ENCODE results near the gene CYP2C8. TPM values are rescaled to one million over a fixed set of nuclear protein-coding genes. Genes with fewer than 3 reads are reported as not detected.
"Not testable (repeated sequence)": the region's sequence is repeated elsewhere in the genome, so short reads cannot be mapped to it uniquely, and the experiment has no call there.

CYP2C8 gene
- total RNA-seq, result under 1 TPM; 0.32 to 0.57 TPM
- long read RNA-seq, donor 1, result 0 reads
- long read RNA-seq, donor 2, result 0 reads

GRCh38 chr10:95069286-95069685 lies at the start of gene CYP2C8:
TSS of gene CYP2C8 (minus strand) at chr10:95069497. CDS start at chr10:95069402, 95 bp downstream.
- DNase-seq (ENCODE audit: low spot score), result no peak
- intact Hi-C loops (cut with DNase I), result no loop called here

- no peak for DNase-seq (ENCODE audit: low spot score)
- intact Hi-C loops (cut with DNase I), result no loop called here
These were observed 47.6 kb upstream of the CYP2C8 start for GRCh38 chr10:95116869-95117269.

GRCh38 chr10:95110823-95111222 lies 41.5 kb upstream of the CYP2C8 start:
- intact Hi-C loops (cut with DNase I); DNase-seq (ENCODE audit: low spot score): not testable (repeated sequence)

GRCh38 chr10:95097805-95098204 lies 28.5 kb upstream of the CYP2C8 start:
- intact Hi-C loops (cut with DNase I), result no loop called here
- DNase-seq (ENCODE audit: low spot score), result no peak

- intact Hi-C loops (cut with DNase I), result no loop called here
- DNase-seq (ENCODE audit: low spot score), result no peak
These were observed 26.8 kb upstream of the CYP2C8 start for GRCh38 chr10:95096143-95096542.

GRCh38 chr10:95079626-95080025 lies 10.3 kb upstream of the CYP2C8 start:
- intact Hi-C loops (cut with DNase I), result not testable (repeated sequence)
- DNase-seq (ENCODE audit: low spot score), result peak; percentile 61

GRCh38 chr10:95077556-95077955 lies 8.3 kb upstream of the CYP2C8 start:
- intact Hi-C loops (cut with DNase I), result no loop called here
- no peak for DNase-seq (ENCODE audit: low spot score)

GRCh38 chr10:95071107-95071660 lies 1.9 kb upstream of the CYP2C8 start:
- no peak for DNase-seq (ENCODE audit: low spot score)
- intact Hi-C loops (cut with DNase I), result no loop called here

GRCh38 chr10:95064125-95064524 lies 5.2 kb downstream of the CYP2C8 start:
- intact Hi-C loops (cut with DNase I); DNase-seq (ENCODE audit: low spot score): not testable (repeated sequence)

GRCh38 chr10:95056744-95057363 lies 12.4 kb downstream of the CYP2C8 start:
- intact Hi-C loops (cut with DNase I), result no loop called here
- no peak for DNase-seq (ENCODE audit: low spot score)

- intact Hi-C loops (cut with DNase I), result no loop called here
- no peak for DNase-seq (ENCODE audit: low spot score)
These were observed 19.4 kb downstream of the CYP2C8 start for GRCh38 chr10:95049919-95050318.

- DNase-seq (ENCODE audit: low spot score), result no peak
- intact Hi-C loops (cut with DNase I), result no loop called here
These were observed 21.1 kb downstream of the CYP2C8 start for GRCh38 chr10:95048206-95048605.

GRCh38 chr10:95039281-95039680 lies 30.0 kb downstream of the CYP2C8 start:
- no peak for DNase-seq (ENCODE audit: low spot score)
- intact Hi-C loops (cut with DNase I), result no loop called here

GRCh38 chr10:95035332-95036295 lies 33.7 kb downstream of the CYP2C8 start:
- intact Hi-C loops (cut with DNase I), result no loop called here
- no peak for DNase-seq (ENCODE audit: low spot score)

- no peak for DNase-seq (ENCODE audit: low spot score)
- intact Hi-C loops (cut with DNase I), result no loop called here
These were observed 34.9 kb downstream of the CYP2C8 start for GRCh38 chr10:95034401-95034800.

GRCh38 chr10:95031656-95032055 lies 37.6 kb downstream of the CYP2C8 start:
- intact Hi-C loops (cut with DNase I), result no loop called here
- no peak for DNase-seq (ENCODE audit: low spot score)

GRCh38 chr10:95026461-95026860 lies 42.8 kb downstream of the CYP2C8 start:
- no peak for DNase-seq (ENCODE audit: low spot score)
- intact Hi-C loops (cut with DNase I), result no loop called here

- intact Hi-C loops (cut with DNase I), result no loop called here
- no peak for DNase-seq (ENCODE audit: low spot score)
These were observed 71.5 kb downstream of the CYP2C8 start for GRCh38 chr10:94997741-94998174.

GRCh38 chr10:94992811-94993210 lies 76.5 kb downstream of the CYP2C8 start:
- intact Hi-C loops (cut with DNase I), result no loop called here
- DNase-seq (ENCODE audit: low spot score), result no peak

- intact Hi-C loops (cut with DNase I), result no loop called here
- no peak for DNase-seq (ENCODE audit: low spot score)
These were observed 77.9 kb downstream of the CYP2C8 start for GRCh38 chr10:94991243-94991888.
